RWPE1 (cell line): ENCODE results near the gene PLXNB1.
A peak's percentile ranks its signal among the peaks of the same experiment; 100 is the strongest.

Experiments used
- CTCF ChIA-PET: fragments of 350-600 bp; sonication (Branson Sonifier 250); formaldehyde crosslinking; extraction: SDS; loops from one replicate; lab custom pipeline; 2021; lab: Yijun Ruan, JAX
- POLR2A ChIA-PET: fragments of 400-600 bp; formaldehyde crosslinking; extraction: SDS; loops from one replicate; lab custom pipeline; 2020; ENCODE audit warnings: antibody characterized with exemption; ENCODE audit not compliant: low non-redundant PET; lab: Yijun Ruan, JAX
- DNase-seq: peaks from one replicate; pipeline ENCODE4 v3.0.0; 2012; ENCODE audit warnings: low spot score
- H3K27ac ChIP-seq: fragments of 450-650 bp; 2 replicates; pipeline ENCODE4 v1.5.1; 2017
- TF ChIP-seq, protein P1 (sequence below): fragments of 450-650 bp; conservative IDR thresholded peaks from 2 replicates; pipeline ENCODE4 v1.5.1; 2017; ENCODE audit warnings: low read depth, mild to moderate bottlenecking

The PLXNB1 gene

DNA sequence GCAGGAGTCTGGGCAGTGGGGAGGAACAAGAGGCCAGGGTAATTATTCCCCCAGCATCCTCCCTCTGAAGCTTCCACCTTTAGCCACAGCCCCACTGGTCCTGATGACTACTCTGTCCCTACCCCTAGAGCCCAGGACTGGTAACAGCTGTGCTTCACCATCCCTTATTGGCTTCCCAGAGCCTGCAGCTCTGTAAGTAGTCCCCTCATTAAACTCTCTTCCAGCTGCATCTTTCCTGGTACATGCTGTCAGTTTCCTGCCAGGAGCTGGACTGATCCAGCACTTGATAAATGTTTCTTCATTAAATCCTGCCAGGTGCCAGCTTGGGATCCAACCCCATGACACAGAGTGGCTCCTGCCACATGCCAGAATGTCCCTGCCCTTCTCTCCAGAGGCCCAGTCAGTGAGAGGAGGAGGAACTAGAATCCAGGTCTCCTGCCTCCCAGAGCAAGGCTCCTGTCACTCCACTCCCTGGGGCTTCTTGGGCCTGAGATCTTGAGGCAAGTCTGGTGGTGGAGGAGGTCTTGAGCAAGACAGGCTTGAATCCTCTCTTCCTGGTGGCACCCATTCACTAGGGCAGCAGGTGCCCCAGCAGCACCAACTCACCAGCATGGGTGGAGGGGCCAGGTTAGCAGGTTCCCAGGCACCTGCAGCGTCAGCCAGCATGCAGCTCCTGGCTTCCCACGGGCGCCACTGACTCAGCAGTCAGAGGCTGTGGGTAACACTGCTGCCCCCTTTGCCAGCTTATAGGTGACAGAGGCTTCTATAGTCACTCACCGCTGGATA, 30.3 kb downstream of the PLXNB1 start:
- TF ChIP-seq, protein P1, sequence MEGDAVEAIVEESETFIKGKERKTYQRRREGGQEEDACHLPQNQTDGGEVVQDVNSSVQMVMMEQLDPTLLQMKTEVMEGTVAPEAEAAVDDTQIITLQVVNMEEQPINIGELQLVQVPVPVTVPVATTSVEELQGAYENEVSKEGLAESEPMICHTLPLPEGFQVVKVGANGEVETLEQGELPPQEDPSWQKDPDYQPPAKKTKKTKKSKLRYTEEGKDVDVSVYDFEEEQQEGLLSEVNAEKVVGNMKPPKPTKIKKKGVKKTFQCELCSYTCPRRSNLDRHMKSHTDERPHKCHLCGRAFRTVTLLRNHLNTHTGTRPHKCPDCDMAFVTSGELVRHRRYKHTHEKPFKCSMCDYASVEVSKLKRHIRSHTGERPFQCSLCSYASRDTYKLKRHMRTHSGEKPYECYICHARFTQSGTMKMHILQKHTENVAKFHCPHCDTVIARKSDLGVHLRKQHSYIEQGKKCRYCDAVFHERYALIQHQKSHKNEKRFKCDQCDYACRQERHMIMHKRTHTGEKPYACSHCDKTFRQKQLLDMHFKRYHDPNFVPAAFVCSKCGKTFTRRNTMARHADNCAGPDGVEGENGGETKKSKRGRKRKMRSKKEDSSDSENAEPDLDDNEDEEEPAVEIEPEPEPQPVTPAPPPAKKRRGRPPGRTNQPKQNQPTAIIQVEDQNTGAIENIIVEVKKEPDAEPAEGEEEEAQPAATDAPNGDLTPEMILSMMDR, result no peak
- POLR2A ChIA-PET, result interaction anchor here (0.5 to 1.0 kb wide), 3 partner anchors 18 to 145 kb away, joined by 3 to 4 read pairs (median 3); no protein-coding TSS in a partner anchor
- H3K27ac ChIP-seq, result peak overlapping the region; percentile 99
- no peak for DNase-seq
- CTCF ChIA-PET, result interaction anchor here (0.6 to 5.9 kb wide), 4 partner anchors 37 to 126 kb away, joined by 3 to 68 read pairs (median 4); no protein-coding TSS in a partner anchor

DNA sequence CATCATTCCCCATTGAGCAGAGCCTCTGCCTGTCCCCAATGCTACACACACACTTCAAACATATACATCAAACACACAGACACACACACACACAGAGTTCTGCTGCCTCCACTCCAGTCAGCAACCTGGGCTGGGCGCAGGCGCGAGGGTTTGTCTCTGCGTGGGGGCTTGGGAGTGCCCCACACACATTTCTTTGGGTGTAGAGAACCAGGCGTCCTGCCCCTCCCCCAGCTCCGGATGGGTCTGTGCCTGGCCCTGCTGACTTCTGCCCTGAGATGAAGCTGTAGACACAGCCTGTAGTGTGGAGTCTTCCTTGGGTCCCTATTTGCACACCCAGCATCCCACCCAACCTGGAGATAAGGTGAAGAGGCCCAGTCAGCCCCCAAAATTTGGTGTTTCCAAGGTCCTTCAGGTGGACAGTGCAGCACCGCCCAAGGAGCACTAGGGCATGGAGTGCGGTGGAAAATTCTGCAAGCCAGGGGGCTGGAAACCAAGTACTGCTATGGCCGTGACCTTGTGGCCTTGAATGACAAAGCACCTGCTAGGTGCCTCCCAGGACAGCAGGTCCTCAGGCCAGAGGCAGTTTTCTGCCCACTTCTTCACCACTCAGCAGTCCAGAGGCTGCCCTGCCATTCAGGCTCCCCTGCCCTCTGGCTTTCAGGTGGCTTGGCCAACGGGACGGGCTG, 31.0 kb downstream of the PLXNB1 start:
- ChIA-PET CTCF (interaction anchor here (5.9 kb wide), 1 partner anchor 37 kb away, joined by 68 read pairs; no protein-coding TSS in a partner anchor), POLR2A (interaction anchor here (1.0 kb wide), 1 partner anchor 37 kb away, joined by 3 read pairs; no protein-coding TSS in a partner anchor)
- TF ChIP-seq, protein P1, result no peak
- DNase-seq, result no peak
- H3K27ac ChIP-seq, result peak overlapping the region; percentile 99

DNA sequence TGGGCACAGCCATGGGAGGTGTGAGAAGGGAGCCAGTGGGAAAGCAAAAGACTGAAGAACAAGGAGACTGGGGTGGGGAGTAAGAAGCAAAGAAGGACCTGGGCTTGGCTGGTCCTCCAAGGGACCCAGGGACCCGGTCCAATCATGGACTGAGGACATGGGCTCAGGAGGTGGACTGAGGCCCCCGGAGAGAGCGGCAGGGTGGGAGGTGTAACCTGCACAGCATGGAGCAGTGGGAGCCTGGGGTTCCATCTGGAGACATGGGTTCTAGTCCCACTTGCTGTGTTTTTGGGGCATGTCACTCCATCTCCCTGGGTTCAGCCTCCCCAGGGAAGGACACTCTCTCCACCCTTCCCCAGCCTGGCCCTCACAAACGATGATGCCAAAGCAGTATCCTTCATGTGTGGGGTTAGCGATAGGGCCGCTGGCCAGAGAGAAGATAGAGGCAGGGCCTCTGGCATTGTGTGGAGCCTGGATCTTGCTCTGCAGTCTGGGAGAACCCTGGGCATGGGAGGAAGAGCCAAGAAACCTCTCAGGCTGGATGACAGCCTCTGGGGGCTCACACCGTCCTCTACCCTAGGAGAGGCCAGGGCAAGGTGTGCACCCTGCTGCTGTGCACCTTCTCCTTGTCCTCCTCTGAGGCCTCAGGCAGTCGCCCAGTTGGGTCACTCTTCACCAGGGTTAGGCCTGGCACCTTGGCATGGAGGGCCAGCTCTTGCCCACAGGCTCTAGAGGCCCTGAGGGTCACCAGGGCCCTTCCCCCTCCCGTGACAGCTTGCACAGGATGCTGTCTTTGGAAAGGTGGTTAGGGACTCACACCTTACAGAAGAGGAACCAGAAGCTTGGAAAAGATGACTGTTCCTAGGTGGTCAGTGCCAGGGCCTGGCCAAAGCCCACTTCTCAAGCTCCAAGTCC, 31.9 kb downstream of the PLXNB1 start:
- DNase-seq, result no peak
- TF ChIP-seq, protein P1, result no peak
- peak overlapping the region; percentile 99 for H3K27ac ChIP-seq
- ChIA-PET POLR2A (no interaction called here), CTCF (interaction anchor here (5.9 kb wide), 1 partner anchor 38 kb away, joined by 68 read pairs; no protein-coding TSS in a partner anchor)

DNA sequence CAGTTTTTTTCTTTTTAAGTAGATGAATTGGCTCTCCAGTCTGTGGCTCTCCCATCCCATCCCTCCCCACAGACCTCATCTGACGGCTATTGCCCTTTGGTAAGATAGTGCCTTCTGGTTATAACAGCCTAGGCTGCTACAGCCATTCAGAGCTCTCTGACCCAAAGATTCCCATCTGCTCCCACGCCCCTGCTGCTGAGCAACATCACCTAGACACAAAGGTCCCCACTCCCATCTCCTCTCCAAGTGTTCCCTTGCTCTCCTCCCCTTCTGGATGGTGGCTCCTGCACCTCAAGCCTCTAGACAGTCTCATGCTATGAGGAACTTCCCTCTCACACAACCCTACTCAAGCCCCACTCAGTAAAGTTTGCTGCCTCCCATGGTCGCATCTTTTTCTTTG, 34.2 kb downstream of the PLXNB1 start:
- ChIA-PET POLR2A (no interaction called here), CTCF (no interaction called here)
- TF ChIP-seq, protein P1, result no peak
- no peak for DNase-seq
- H3K27ac ChIP-seq, result no peak overlapping the region

DNA sequence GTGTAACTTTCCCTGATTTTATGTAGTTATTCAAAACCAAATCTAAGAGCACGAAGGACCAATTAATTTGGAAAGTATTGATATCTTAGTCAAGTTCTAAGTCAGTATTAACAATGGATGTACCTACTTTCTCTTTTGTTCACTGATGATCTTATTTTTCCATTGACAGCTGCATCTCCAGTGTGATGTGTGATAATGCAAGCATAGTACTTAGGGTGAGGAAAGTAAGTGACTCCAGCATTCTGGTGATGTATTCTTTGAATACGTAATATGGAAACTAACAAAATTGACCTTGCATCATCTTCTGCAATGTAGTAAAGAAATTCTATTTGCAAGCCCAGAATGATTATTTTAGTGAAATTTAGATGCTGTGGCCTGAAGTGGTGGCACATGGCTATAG, 35.5 kb downstream of the PLXNB1 start:
- ChIA-PET CTCF (no interaction called here), POLR2A (no interaction called here)

More for the DNA sequence above, 35.5 kb downstream of the PLXNB1 start:
- no peak for DNase-seq
- no peak overlapping the region for H3K27ac ChIP-seq
- TF ChIP-seq, protein P1, result no peak
